Measurements from ENCODE around the gene SEMA6A. TPM values are rescaled to one million over a fixed set of nuclear protein-coding genes. Genes with fewer than 3 reads are reported as not detected.

The SEMA6A gene
- total and polyA plus RNA-seq, 9 of the 15 experiments (the other 6 are each of a cell fraction or from before 2014, with no cell fraction given), result 0.04 to 0.42 (median 0.18) TPM; not detected in 5

DNA sequence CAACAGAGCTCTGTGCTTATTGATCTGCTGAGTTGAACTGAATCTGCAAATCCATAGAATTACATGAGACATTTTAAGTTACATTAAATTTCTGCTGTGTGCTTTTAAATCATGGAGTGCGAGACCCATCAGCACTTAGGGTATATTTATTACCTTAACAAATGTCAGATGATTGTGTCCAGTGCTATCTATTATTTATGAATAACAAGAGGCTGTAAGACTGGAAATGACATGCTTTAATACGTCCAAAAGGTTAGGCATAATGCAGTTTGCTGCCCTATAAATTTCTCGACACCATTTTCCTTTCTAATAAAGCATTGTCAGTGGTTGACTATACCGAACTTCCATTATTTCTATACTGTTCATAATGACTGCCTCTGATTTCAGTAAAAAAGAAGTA is 117.6 kb downstream of the SEMA6A start:
- no peaks in the 10 kb centered on the region; a peak in 1 of 5 replicates for H3K27me3 ChIP-seq (ENCODE audit: control insufficient read depth in 2 of 2, insufficient read depth in 2 of 2, low read length in 2 of 2)
- no peaks in the 10 kb centered on the region for H3K9me3 ChIP-seq (replicated peaks; ENCODE audit: control insufficient read depth, insufficient read depth, low read depth, low read length)
- FAIRE-seq (no peak), DNase-seq (ENCODE audit: extremely low read depth in 1 of 4, low spot score in 3 of 4) (no peak), ATAC-seq (no peak)
- H3K9ac ChIP-seq (ENCODE audit: insufficient read depth in 1 of 2, low read depth in 2 of 2, low read length in 2 of 2), result no peak overlapping the region
- ChIA-PET CTCF (ENCODE audit: low intra/inter-chr PET ratio) (no interaction called here), POLR2A (no interaction called here)
- H3K4me3 ChIP-seq, result no peak overlapping the region
- H2AFZ ChIP-seq (ENCODE audit: low read depth, low read length), result no peak overlapping the region
- TF ChIP-seq RBM22 (IDR thresholded peaks at IDR 0.05; ENCODE audit: low read depth, low read length, poor library complexity, severe bottlenecking) (no peak), MAX (CRISPR knock-in tag; IDR thresholded peaks at IDR 0.05) (no peak), ETS2 (tag; IDR thresholded peaks at IDR 0.05; ENCODE audit: borderline replicate concordance, poor library complexity, severe bottlenecking) (no peak), ZNF583 (CRISPR knock-in tag; IDR thresholded peaks at IDR 0.05) (no peak), ZNF175 (CRISPR knock-in tag; IDR thresholded peaks at IDR 0.05; ENCODE audit: low read depth) (no peak), TBL1XR1 (IDR thresholded peaks at IDR 0.05; ENCODE audit: low read length in 2 of 2) (no peak), SIRT6 (IDR thresholded peaks at IDR 0.05; ENCODE audit: low read depth, low read length) (no peak), RBM25 (IDR thresholded peaks at IDR 0.05; ENCODE audit: low read depth, low read length, severe bottlenecking) (no peak), KDM1A (IDR thresholded peaks at IDR 0.05) (no peak), SMC3 (conservative IDR thresholded peaks at IDR 0.05; ENCODE audit: insufficient read depth, low read depth, low read length) (no peak), FOSL1 (tag; conservative IDR thresholded peaks at IDR 0.05) (no peak), KAT2B (IDR thresholded peaks at IDR 0.05; ENCODE audit: low read depth, low read length) (no peak), FOXM1 (IDR thresholded peaks at IDR 0.05; ENCODE audit: low read depth) (no peak), FOXM1 (CRISPR knock-in tag; IDR thresholded peaks at IDR 0.05; ENCODE audit: low read depth) (no peak), ZNF609 (CRISPR knock-in tag; IDR thresholded peaks at IDR 0.05; ENCODE audit: borderline replicate concordance) (no peak)
- intact Hi-C loops (cut with micrococcal nuclease), result no loop called here
- H3K4me2 ChIP-seq (ENCODE audit: insufficient read depth, low read length), result no peak overlapping the region
- in situ Hi-C loops (cut with MboI), result no loop called here
- H3K4me1 ChIP-seq (replicated peaks in 1 of 2; ENCODE audit: control insufficient read depth in 2 of 2, insufficient read depth in 2 of 2, low read length in 2 of 2), result no peaks in the 10 kb centered on the region
- no TSS peak for BruUV-seq (replicated peaks)
- WGBS (ENCODE audit: insufficient coverage, low coverage, missing lambda C conversion rate), result 0% methylated on average over 4 of the region's 4 CpGs
- H3K36me3 ChIP-seq (ENCODE audit: control insufficient read depth, insufficient read depth, low read length), result no peaks in the 10 kb centered on the region
- H3K79me2 ChIP-seq (ENCODE audit: control insufficient read depth, insufficient read depth, low read length), result no peaks in the 10 kb centered on the region
- no peaks in the 10 kb centered on the region for H3K9me1 ChIP-seq (ENCODE audit: control insufficient read depth, insufficient read depth, low read length)
- H3K27ac ChIP-seq (ENCODE audit: extremely low read depth, low read depth, low read length), result no peak overlapping the region
- no peaks in the 10 kb centered on the region for H4K20me1 ChIP-seq (replicated peaks; ENCODE audit: control insufficient read depth, insufficient read depth, low read length)

Measured in K562 (cell line).